Stimulated activated CD4-positive, alpha-beta T cell treated with anti-CD3 and anti-CD28 coated beads, Interleukin-1b, Interleukin-23, amount 100 ng/mL, for 4 hours (primary cell): Measurements from ENCODE around the gene IFITM10.
A peak's percentile ranks its signal among the peaks of the same experiment; 100 is the strongest.

Source experiments
- DNase-seq, 2 donors: peaks; one replicate each; pipeline ENCODE4 v3.0.0-alpha.2; 2020; ENCODE audit warnings: low read depth in 2 of 2

Gene IFITM10

GRCh38 chr11:1763796-1764661, 13.6 kb upstream of the IFITM10 start, which contains the start of gene CTSD:
TSS of gene CTSD (minus strand) at chr11:1763927. CDS start at chr11:1763859, 68 bp downstream.
- peak; percentile 82 to 91 for DNase-seq

- no peak for DNase-seq
Measured at GRCh38 chr11:1763336-1763795, 13.0 kb upstream of the IFITM10 start.

- no peak for DNase-seq
Measured at GRCh38 chr11:1762537-1763302, 12.3 kb upstream of the IFITM10 start.

- no peak for DNase-seq
Measured at GRCh38 chr11:1761857-1762536, 11.6 kb upstream of the IFITM10 start.

GRCh38 chr11:1761110-1761856, 10.9 kb upstream of the IFITM10 start:
- no peak for DNase-seq

- DNase-seq = no peak
Measured at GRCh38 chr11:1760351-1761109, 10.1 kb upstream of the IFITM10 start.

GRCh38 chr11:1759851-1760220, 9.4 kb upstream of the IFITM10 start:
- no peak for DNase-seq

- no peak for DNase-seq
Measured at GRCh38 chr11:1759151-1759850, 8.9 kb upstream of the IFITM10 start.

GRCh38 chr11:1758611-1759150, 8.3 kb upstream of the IFITM10 start:
- no peak for DNase-seq

- no peak for DNase-seq
Measured at GRCh38 chr11:1757861-1758610, 7.6 kb upstream of the IFITM10 start.

- DNase-seq = no peak
Measured at GRCh38 chr11:1756791-1757771, 6.7 kb upstream of the IFITM10 start.

GRCh38 chr11:1755692-1756561, 5.5 kb upstream of the IFITM10 start:
- DNase-seq = no peak

GRCh38 chr11:1755344-1755691, 4.9 kb upstream of the IFITM10 start:
- no peak for DNase-seq

- no peak for DNase-seq
Measured at GRCh38 chr11:1754376-1755150, 4.2 kb upstream of the IFITM10 start.

GRCh38 chr11:1753929-1754305, 3.5 kb upstream of the IFITM10 start:
- no peak for DNase-seq

GRCh38 chr11:1753229-1753928, 3.0 kb upstream of the IFITM10 start:
- DNase-seq = no peak
